Measurements from ENCODE around the gene ZNF618. TPM values are rescaled to one million over a fixed set of nuclear protein-coding genes. Genes with fewer than 3 reads are reported as not detected.

ZNF618 gene
- total RNA-seq, 4 donors from 2014 or later, result 2.1 to 6.2 (median 4.1) TPM

- no peak for ATAC-seq
- peaks cover 0 to 25% of the 10 kb centered on the region in 2 donors for H3K36me3 ChIP-seq
- H3K4me3 ChIP-seq, result no peak overlapping the region
- H3K4me1 ChIP-seq, result no peaks in the 10 kb centered on the region
- no peaks in the 10 kb centered on the region for H3K27me3 ChIP-seq
- H3K27ac ChIP-seq, result no peak overlapping the region
- WGBS, 2 donors (ENCODE audit: low coverage in 1 of 2), result 84 to 94% methylated on average over 7 of the region's 7 CpGs
- H3K9me3 ChIP-seq, result no peaks in the 10 kb centered on the region
- TF ChIP-seq, protein P1, sequence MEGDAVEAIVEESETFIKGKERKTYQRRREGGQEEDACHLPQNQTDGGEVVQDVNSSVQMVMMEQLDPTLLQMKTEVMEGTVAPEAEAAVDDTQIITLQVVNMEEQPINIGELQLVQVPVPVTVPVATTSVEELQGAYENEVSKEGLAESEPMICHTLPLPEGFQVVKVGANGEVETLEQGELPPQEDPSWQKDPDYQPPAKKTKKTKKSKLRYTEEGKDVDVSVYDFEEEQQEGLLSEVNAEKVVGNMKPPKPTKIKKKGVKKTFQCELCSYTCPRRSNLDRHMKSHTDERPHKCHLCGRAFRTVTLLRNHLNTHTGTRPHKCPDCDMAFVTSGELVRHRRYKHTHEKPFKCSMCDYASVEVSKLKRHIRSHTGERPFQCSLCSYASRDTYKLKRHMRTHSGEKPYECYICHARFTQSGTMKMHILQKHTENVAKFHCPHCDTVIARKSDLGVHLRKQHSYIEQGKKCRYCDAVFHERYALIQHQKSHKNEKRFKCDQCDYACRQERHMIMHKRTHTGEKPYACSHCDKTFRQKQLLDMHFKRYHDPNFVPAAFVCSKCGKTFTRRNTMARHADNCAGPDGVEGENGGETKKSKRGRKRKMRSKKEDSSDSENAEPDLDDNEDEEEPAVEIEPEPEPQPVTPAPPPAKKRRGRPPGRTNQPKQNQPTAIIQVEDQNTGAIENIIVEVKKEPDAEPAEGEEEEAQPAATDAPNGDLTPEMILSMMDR (IDR thresholded peaks at IDR 0.05), result no peak
- TF ChIP-seq POLR2AphosphoS5 (IDR thresholded peaks at IDR 0.05), result no peak
- TF ChIP-seq EP300 (IDR thresholded peaks at IDR 0.05), result no peak
- no peak for TF ChIP-seq POLR2A (IDR thresholded peaks at IDR 0.05)
Observed at GRCh38 chr9:114055894-114056293, 179.8 kb downstream of the ZNF618 start.

- H3K9me3 ChIP-seq, result no peaks in the 10 kb centered on the region
- no peak overlapping the region for H3K27ac ChIP-seq
- no peaks in the 10 kb centered on the region for H3K4me1 ChIP-seq
- no peak for ATAC-seq
- peaks cover 4% of the 10 kb centered on the region for H3K27me3 ChIP-seq
- no peak overlapping the region for H3K4me3 ChIP-seq
- WGBS, 2 donors (ENCODE audit: low coverage in 1 of 2), result 97 to 100% methylated on average over 1 to 4 of the region's 5 CpGs
- peaks cover 0 to 19% of the 10 kb centered on the region in 2 donors for H3K36me3 ChIP-seq
- TF ChIP-seq EP300 (IDR thresholded peaks at IDR 0.05), result no peak
- TF ChIP-seq, protein P1 (IDR thresholded peaks at IDR 0.05), result no peak
- TF ChIP-seq POLR2A (IDR thresholded peaks at IDR 0.05), result no peak
- no peak for TF ChIP-seq POLR2AphosphoS5 (IDR thresholded peaks at IDR 0.05)
Observed at GRCh38 chr9:114056527-114056926, 180.4 kb downstream of the ZNF618 start.

- 57 to 75% methylated on average over 2 of the region's 7 CpGs for WGBS, 2 donors (ENCODE audit: low coverage in 1 of 2)
- Histone ChIP-seq H3K27me3 (peaks cover 10% of the 10 kb centered on the region), H3K27ac (no peak overlapping the region), H3K36me3 (peaks cover 0 to 11% of the 10 kb centered on the region in 2 donors), H3K9me3 (no peaks in the 10 kb centered on the region), H3K4me3 (no peak overlapping the region), H3K4me1 (no peaks in the 10 kb centered on the region)
- ATAC-seq, result no peak
- TF ChIP-seq, protein P1 (IDR thresholded peaks at IDR 0.05), result no peak
- TF ChIP-seq POLR2AphosphoS5 (IDR thresholded peaks at IDR 0.05) (no peak), POLR2A (IDR thresholded peaks at IDR 0.05) (no peak), EP300 (IDR thresholded peaks at IDR 0.05) (no peak)
Observed at GRCh38 chr9:114057161-114057885, 181.2 kb downstream of the ZNF618 start.

DNA sequence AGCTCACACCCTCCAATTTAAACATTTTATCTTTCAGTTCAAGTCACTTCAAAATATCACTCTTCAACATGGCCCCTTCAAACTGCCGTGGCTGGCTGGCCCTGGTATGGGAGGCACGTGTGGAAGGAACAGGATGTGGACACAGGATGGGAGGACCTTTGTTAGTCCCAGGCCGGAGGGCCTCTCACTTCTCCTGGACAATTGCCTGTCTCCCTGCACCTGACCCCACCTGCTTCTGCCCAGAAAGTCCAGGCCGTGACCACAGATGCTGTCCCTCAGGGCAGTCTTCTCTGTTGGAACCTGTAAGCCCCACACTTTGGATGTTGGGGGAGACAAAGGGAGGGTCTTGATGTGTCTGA lies 182.6 kb downstream of the ZNF618 start:
- Histone ChIP-seq H3K36me3 (peaks cover 0 to 10% of the 10 kb centered on the region in 2 donors), H3K9me3 (peaks cover 0 to 5% (median 0%) of the 10 kb centered on the region in 3 donors), H3K27me3 (peaks cover 12% of the 10 kb centered on the region), H3K4me3 (no peak overlapping the region), H3K27ac (no peak overlapping the region), H3K4me1 (no peaks in the 10 kb centered on the region)
- 86 to 100% methylated on average over 1 to 4 of the region's 4 CpGs for WGBS, 2 donors (ENCODE audit: low coverage in 1 of 2)
- no peak for TF ChIP-seq POLR2A (IDR thresholded peaks at IDR 0.05)
- TF ChIP-seq, protein P1 (IDR thresholded peaks at IDR 0.05), result no peak
- TF ChIP-seq EP300 (IDR thresholded peaks at IDR 0.05), result no peak
- ATAC-seq, result no peak
